Stimulated activated memory B cell treated with anti-CD40 and anti-IgM and Interleukin-4, amounts not matched to agents 10 μg/mL and 1 μg/mL and 100 μg/mL, for 72 hours (primary cell): ENCODE data around the gene SEC16A.

Experiments used
- ATAC-seq: fragments of 150-1000 bp; cut with Tn5 transposase; 2 replicates; pipeline ENCODE4 v1.10.0; 2021
- H3K27ac Mint-ChIP-seq: one replicate; pipeline ENCODE4 v1.8.0; 2022; ENCODE audit warnings: mild to moderate bottlenecking, mixed read lengths
- H3K27me3 Mint-ChIP-seq: one replicate; pipeline ENCODE4 v1.8.0; 2022; ENCODE audit warnings: mixed read lengths
- H3K36me3 Mint-ChIP-seq: one replicate; pipeline ENCODE4 v1.8.0; 2022; ENCODE audit warnings: mixed read lengths
- H3K4me1 Mint-ChIP-seq: one replicate; pipeline ENCODE4 v1.8.0; 2022; ENCODE audit warnings: mixed read lengths
- H3K4me3 Mint-ChIP-seq: one replicate; pipeline ENCODE4 v1.8.0; 2022; ENCODE audit warnings: mild to moderate bottlenecking, moderate library complexity, mixed read lengths
- H3K9me3 Mint-ChIP-seq: one replicate; pipeline ENCODE4 v1.8.0; 2022; ENCODE audit warnings: mixed read lengths

SEC16A gene

GRCh38 chr9:136499935-136500910, 17.4 kb upstream of the SEC16A start:
- Mint-ChIP-seq H3K27me3 (no peaks in the 10 kb centered on the region), H3K27ac (no peak overlapping the region), H3K4me3 (no peak overlapping the region), H3K4me1 (no peaks in the 10 kb centered on the region), H3K9me3 (no peaks in the 10 kb centered on the region), H3K36me3 (peaks cover 43% of the 10 kb centered on the region)
- ATAC-seq, result no peak

- Mint-ChIP-seq H3K4me3 (no peak overlapping the region), H3K27ac (no peak overlapping the region), H3K4me1 (no peaks in the 10 kb centered on the region), H3K27me3 (no peaks in the 10 kb centered on the region), H3K9me3 (no peaks in the 10 kb centered on the region), H3K36me3 (peaks cover 42% of the 10 kb centered on the region)
- no peak for ATAC-seq
These were observed 16.5 kb upstream of the SEC16A start for GRCh38 chr9:136499071-136499934.

- ATAC-seq, result no peak
- H3K27me3 Mint-ChIP-seq, result no peaks in the 10 kb centered on the region
- H3K4me1 Mint-ChIP-seq, result no peaks in the 10 kb centered on the region
- H3K36me3 Mint-ChIP-seq, result peaks cover 42% of the 10 kb centered on the region
- H3K27ac Mint-ChIP-seq, result no peak overlapping the region
- no peak overlapping the region for H3K4me3 Mint-ChIP-seq
- H3K9me3 Mint-ChIP-seq, result no peaks in the 10 kb centered on the region
These were observed 15.3 kb upstream of the SEC16A start for GRCh38 chr9:136497916-136498695.

- H3K27me3 Mint-ChIP-seq, result no peaks in the 10 kb centered on the region
- no peak for ATAC-seq
- peaks cover 42% of the 10 kb centered on the region for H3K36me3 Mint-ChIP-seq
- H3K4me3 Mint-ChIP-seq, result no peak overlapping the region
- H3K9me3 Mint-ChIP-seq, result no peaks in the 10 kb centered on the region
- H3K27ac Mint-ChIP-seq, result no peak overlapping the region
- H3K4me1 Mint-ChIP-seq, result no peaks in the 10 kb centered on the region
These were observed 14.2 kb upstream of the SEC16A start for GRCh38 chr9:136496801-136497620.

GRCh38 chr9:136496181-136496580, 13.3 kb upstream of the SEC16A start:
- no peaks in the 10 kb centered on the region for H3K27me3 Mint-ChIP-seq
- peaks cover 35% of the 10 kb centered on the region for H3K36me3 Mint-ChIP-seq
- no peaks in the 10 kb centered on the region for H3K9me3 Mint-ChIP-seq
- ATAC-seq, result no peak
- H3K4me3 Mint-ChIP-seq, result no peak overlapping the region
- H3K4me1 Mint-ChIP-seq, result no peaks in the 10 kb centered on the region
- H3K27ac Mint-ChIP-seq, result peak overlapping the region; percentile 74

- no peaks in the 10 kb centered on the region for H3K27me3 Mint-ChIP-seq
- H3K36me3 Mint-ChIP-seq, result peaks cover 29% of the 10 kb centered on the region
- no peak for ATAC-seq
- H3K9me3 Mint-ChIP-seq, result no peaks in the 10 kb centered on the region
- H3K4me3 Mint-ChIP-seq, result no peak overlapping the region
- no peaks in the 10 kb centered on the region for H3K4me1 Mint-ChIP-seq
- peak overlapping the region; percentile 74 for H3K27ac Mint-ChIP-seq
These were observed 12.5 kb upstream of the SEC16A start for GRCh38 chr9:136495238-136495800.

- no peaks in the 10 kb centered on the region for H3K27me3 Mint-ChIP-seq
- no peak for ATAC-seq
- no peak overlapping the region for H3K4me3 Mint-ChIP-seq
- peaks cover 23% of the 10 kb centered on the region for H3K36me3 Mint-ChIP-seq
- H3K27ac Mint-ChIP-seq, result no peak overlapping the region
- H3K9me3 Mint-ChIP-seq, result no peaks in the 10 kb centered on the region
- no peaks in the 10 kb centered on the region for H3K4me1 Mint-ChIP-seq
These were observed 11.8 kb upstream of the SEC16A start for GRCh38 chr9:136494531-136495215.

GRCh38 chr9:136494012-136494411, 11.2 kb upstream of the SEC16A start:
- Mint-ChIP-seq H3K4me1 (no peaks in the 10 kb centered on the region), H3K4me3 (no peak overlapping the region), H3K27ac (no peak overlapping the region), H3K36me3 (peaks cover 19% of the 10 kb centered on the region), H3K27me3 (no peaks in the 10 kb centered on the region), H3K9me3 (no peaks in the 10 kb centered on the region)
- ATAC-seq, result no peak

GRCh38 chr9:136493567-136493971, 10.7 kb upstream of the SEC16A start:
- ATAC-seq, result no peak
- H3K36me3 Mint-ChIP-seq, result peaks cover 15% of the 10 kb centered on the region
- no peak overlapping the region for H3K4me3 Mint-ChIP-seq
- H3K4me1 Mint-ChIP-seq, result peaks cover 2% of the 10 kb centered on the region
- H3K9me3 Mint-ChIP-seq, result no peaks in the 10 kb centered on the region
- H3K27ac Mint-ChIP-seq, result no peak overlapping the region
- no peaks in the 10 kb centered on the region for H3K27me3 Mint-ChIP-seq

- Mint-ChIP-seq H3K27me3 (peaks cover 3% of the 10 kb centered on the region), H3K27ac (no peak overlapping the region), H3K4me3 (no peak overlapping the region), H3K9me3 (no peaks in the 10 kb centered on the region), H3K4me1 (peaks cover 5% of the 10 kb centered on the region), H3K36me3 (peaks cover 12% of the 10 kb centered on the region)
- ATAC-seq, result no peak
These were observed 10.2 kb upstream of the SEC16A start for GRCh38 chr9:136492978-136493522.

- no peak overlapping the region for H3K27ac Mint-ChIP-seq
- H3K27me3 Mint-ChIP-seq, result peaks cover 10% of the 10 kb centered on the region
- H3K9me3 Mint-ChIP-seq, result no peaks in the 10 kb centered on the region
- no peak overlapping the region for H3K4me3 Mint-ChIP-seq
- peaks cover 14% of the 10 kb centered on the region for H3K4me1 Mint-ChIP-seq
- no peaks in the 10 kb centered on the region for H3K36me3 Mint-ChIP-seq
- ATAC-seq, result no peak
These were observed 6.9 kb upstream of the SEC16A start for GRCh38 chr9:136489731-136490130.

- Mint-ChIP-seq H3K4me1 (peaks cover 17% of the 10 kb centered on the region), H3K9me3 (no peaks in the 10 kb centered on the region), H3K36me3 (no peaks in the 10 kb centered on the region), H3K4me3 (no peak overlapping the region), H3K27me3 (peaks cover 10% of the 10 kb centered on the region), H3K27ac (no peak overlapping the region)
- ATAC-seq, result peak; percentile 51
These were observed 5.7 kb upstream of the SEC16A start for GRCh38 chr9:136488247-136489214.
